Measurements from ENCODE around the gene POGZ. TPM values are rescaled to one million over a fixed set of nuclear protein-coding genes. Genes with fewer than 3 reads are reported as not detected.

Gene POGZ
- total RNA-seq, 1 donor from 2014 or later = 36.4 TPM

GRCh38 chr1:151479462-151479861 lies 20.2 kb upstream of the POGZ start:
- Histone ChIP-seq H3K36me3 (ENCODE audit: control insufficient read depth, insufficient read depth, low read length) (no peaks in the 10 kb centered on the region), H3K27me3 (ENCODE audit: control insufficient read depth, insufficient read depth, low read length) (no peaks in the 10 kb centered on the region), H3K4me3 (ENCODE audit: low read depth, low read length) (no peak overlapping the region)
- no peak for TF ChIP-seq CTCF (IDR thresholded peaks at IDR 0.05; ENCODE audit: insufficient read depth, low read length, poor library complexity, severe bottlenecking)
- no peak for DNase-seq (ENCODE audit: low read depth)

GRCh38 chr1:151478923-151479322 lies 19.6 kb upstream of the POGZ start:
- TF ChIP-seq CTCF (IDR thresholded peaks at IDR 0.05; ENCODE audit: insufficient read depth, low read length, poor library complexity, severe bottlenecking) = no peak
- no peaks in the 10 kb centered on the region for H3K36me3 ChIP-seq (ENCODE audit: control insufficient read depth, insufficient read depth, low read length)
- H3K27me3 ChIP-seq (ENCODE audit: control insufficient read depth, insufficient read depth, low read length) = no peaks in the 10 kb centered on the region
- no peak for DNase-seq (ENCODE audit: low read depth)
- H3K4me3 ChIP-seq (ENCODE audit: low read depth, low read length) = no peak overlapping the region

- TF ChIP-seq CTCF (IDR thresholded peaks at IDR 0.05; ENCODE audit: insufficient read depth, low read length, poor library complexity, severe bottlenecking) = no peak
- Histone ChIP-seq H3K27me3 (ENCODE audit: control insufficient read depth, insufficient read depth, low read length) (no peaks in the 10 kb centered on the region), H3K36me3 (ENCODE audit: control insufficient read depth, insufficient read depth, low read length) (no peaks in the 10 kb centered on the region), H3K4me3 (ENCODE audit: low read depth, low read length) (no peak overlapping the region)
- no peak for DNase-seq (ENCODE audit: low read depth)
Observed at GRCh38 chr1:151478140-151478812, 19.0 kb upstream of the POGZ start.

- Histone ChIP-seq H3K27me3 (ENCODE audit: control insufficient read depth, insufficient read depth, low read length) (no peaks in the 10 kb centered on the region), H3K36me3 (ENCODE audit: control insufficient read depth, insufficient read depth, low read length) (no peaks in the 10 kb centered on the region), H3K4me3 (ENCODE audit: low read depth, low read length) (no peak overlapping the region)
- TF ChIP-seq CTCF (IDR thresholded peaks at IDR 0.05; ENCODE audit: insufficient read depth, low read length, poor library complexity, severe bottlenecking) = no peak
- no peak for DNase-seq (ENCODE audit: low read depth)
Observed at GRCh38 chr1:151477066-151477465, 17.8 kb upstream of the POGZ start.

- Histone ChIP-seq H3K4me3 (ENCODE audit: low read depth, low read length) (no peak overlapping the region), H3K36me3 (ENCODE audit: control insufficient read depth, insufficient read depth, low read length) (no peaks in the 10 kb centered on the region), H3K27me3 (ENCODE audit: control insufficient read depth, insufficient read depth, low read length) (no peaks in the 10 kb centered on the region)
- DNase-seq (ENCODE audit: low read depth) = no peak
- no peak for TF ChIP-seq CTCF (IDR thresholded peaks at IDR 0.05; ENCODE audit: insufficient read depth, low read length, poor library complexity, severe bottlenecking)
Observed at GRCh38 chr1:151476083-151476482, 16.8 kb upstream of the POGZ start.

- Histone ChIP-seq H3K4me3 (ENCODE audit: low read depth, low read length) (no peak overlapping the region), H3K27me3 (ENCODE audit: control insufficient read depth, insufficient read depth, low read length) (no peaks in the 10 kb centered on the region), H3K36me3 (ENCODE audit: control insufficient read depth, insufficient read depth, low read length) (no peaks in the 10 kb centered on the region)
- TF ChIP-seq CTCF (IDR thresholded peaks at IDR 0.05; ENCODE audit: insufficient read depth, low read length, poor library complexity, severe bottlenecking) = no peak
- no peak for DNase-seq (ENCODE audit: low read depth)
Observed at GRCh38 chr1:151475175-151475574, 15.9 kb upstream of the POGZ start.
